GM18870 (cell line): Measurements from ENCODE around the gene TRIM4.

Source experiments
- ATAC-seq: cut with Tn5 transposase; IDR thresholded peaks from one replicate; pipeline ENCODE4 v1.9.1; 2021; ENCODE audit warnings: moderate library complexity; ENCODE audit not compliant: unreplicated experiment

Gene TRIM4

DNA sequence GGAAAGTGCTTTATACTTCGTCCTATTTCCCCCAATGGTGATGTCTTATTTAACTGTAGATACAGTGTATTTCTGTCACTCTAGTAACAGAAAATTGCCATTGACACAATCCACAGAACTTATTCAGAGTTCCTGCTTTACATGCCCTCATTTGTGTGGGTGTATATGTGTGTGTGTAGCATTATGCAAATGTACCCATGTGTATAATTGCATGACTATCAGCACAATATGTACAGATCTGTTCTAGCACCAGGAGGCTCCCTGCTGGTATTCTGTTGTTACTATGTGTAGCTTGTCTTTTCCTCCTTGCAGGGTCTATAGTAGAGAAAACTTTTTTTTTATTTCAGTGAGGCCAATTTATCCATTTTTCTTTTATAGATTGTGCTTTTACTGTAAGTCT, 75.0 kb downstream of the TRIM4 start:
- ATAC-seq = no peak

DNA sequence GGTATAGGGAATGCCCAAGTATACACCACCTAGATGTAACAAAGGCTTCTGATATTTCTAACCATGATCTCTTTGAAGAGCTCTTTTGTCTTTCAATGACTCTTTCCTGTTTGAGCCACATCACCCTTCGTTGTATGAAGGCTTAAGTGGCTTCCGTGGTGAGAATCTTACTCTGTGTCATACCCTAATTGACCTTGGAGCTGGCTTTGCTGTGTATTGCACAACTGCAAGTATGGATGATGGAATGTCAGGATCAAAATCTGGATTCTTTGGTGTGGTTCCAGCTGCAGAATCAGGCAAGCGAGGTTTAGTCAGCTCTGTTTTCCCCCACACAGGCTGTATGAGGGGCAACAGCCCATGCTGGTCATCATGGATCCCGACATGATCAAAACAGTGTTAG, 75.5 kb downstream of the TRIM4 start:
- no peak for ATAC-seq

DNA sequence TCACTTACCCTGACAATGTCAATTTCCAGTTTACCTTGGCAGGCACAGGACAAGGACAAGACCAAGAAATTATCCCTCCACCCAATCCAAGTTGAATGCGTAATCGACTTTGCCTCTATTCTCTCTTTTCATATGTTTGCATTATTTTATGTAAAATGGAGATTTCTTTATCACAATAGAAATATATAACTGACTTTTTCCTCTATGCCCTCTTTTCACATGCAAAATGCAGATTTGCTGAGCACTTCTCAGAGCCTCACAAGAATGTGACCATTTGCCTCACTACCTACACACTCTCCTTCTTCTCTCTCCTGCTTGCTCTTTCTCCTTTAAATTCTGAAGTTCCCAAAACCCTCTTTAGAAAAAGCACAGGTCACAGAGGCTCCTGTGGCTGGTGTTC, 76.4 kb downstream of the TRIM4 start:
- no peak for ATAC-seq
